HepG2 (cell line): ENCODE data around the gene NEU1. TPM values are rescaled to one million over a fixed set of nuclear protein-coding genes. Genes with fewer than 3 reads are reported as not detected.
A peak's percentile ranks its signal among the peaks of the same experiment; 100 is the strongest.

Source experiments
- FLYWCH1 ChIP-seq: sonication (generic); formaldehyde crosslinking; IDR thresholded peaks from 2 replicates; pipeline ENCODE4 v1.8.1; 2023; ENCODE audit warnings: mild to moderate bottlenecking, missing genetic modification reagents
- HNF1B ChIP-seq: sonication (generic); formaldehyde crosslinking; IDR thresholded peaks from 2 replicates; pipeline ENCODE4 v1.5.1; 2020; ENCODE audit warnings: mild to moderate bottlenecking, moderate library complexity, missing genetic modification reagents
- HOMEZ ChIP-seq: IDR thresholded peaks from 2 replicates; pipeline ENCODE4 v1.6.1; 2016; ENCODE audit warnings: low read depth
- MYNN ChIP-seq: sonication (generic); formaldehyde crosslinking; IDR thresholded peaks from 2 replicates; pipeline ENCODE4 v1.4.0; 2020; ENCODE audit warnings: mild to moderate bottlenecking, low read depth, missing genetic modification reagents
- PHF21A ChIP-seq: sonication (generic); formaldehyde crosslinking; IDR thresholded peaks from 2 replicates; pipeline ENCODE4 v1.5.0; 2020; ENCODE audit warnings: mild to moderate bottlenecking, missing genetic modification reagents
- PITX1 ChIP-seq: sonication (generic); formaldehyde crosslinking; IDR thresholded peaks from 2 replicates; pipeline ENCODE4 v1.5.1; 2020; ENCODE audit warnings: mild to moderate bottlenecking, missing genetic modification reagents
- POGK ChIP-seq: sonication (generic); formaldehyde crosslinking; conservative IDR thresholded peaks from 2 replicates; pipeline ENCODE4 v1.8.0; 2022; ENCODE audit warnings: mild to moderate bottlenecking, moderate library complexity, missing genetic modification reagents
- SIX4 ChIP-seq: sonication (generic); formaldehyde crosslinking; IDR thresholded peaks from 2 replicates; pipeline ENCODE4 v1.4.0; 2020; ENCODE audit warnings: missing genetic modification reagents
- SKI ChIP-seq: fragments of 450-650 bp; IDR thresholded peaks from one replicate; pipeline ENCODE4 v1.6.1; 2018; ENCODE audit warnings: mild to moderate bottlenecking; ENCODE audit not compliant: partially characterized antibody
- SMARCE1 ChIP-seq: fragments of 450-650 bp; IDR thresholded peaks from 2 replicates; pipeline ENCODE4 v1.6.1; 2017; ENCODE audit warnings: borderline replicate concordance
- SP1 ChIP-seq, 2 experiments: fragments of 450-650 bp in 1 of 2; sonication (generic) in 1 of 2; formaldehyde crosslinking in 1 of 2; IDR thresholded peaks; 2 replicates each; pipeline versions ENCODE4 v1.4.0 to v1.6.1; 2016 to 2020; ENCODE audit warnings: missing genetic modification reagents in 1 of 2
- TBX2 ChIP-seq: sonication (generic); formaldehyde crosslinking; IDR thresholded peaks from 2 replicates; pipeline ENCODE4 v1.5.0; 2020; ENCODE audit warnings: missing genetic modification reagents, mild to moderate bottlenecking, borderline replicate concordance
- TFDP2 ChIP-seq: sonication (generic); formaldehyde crosslinking; IDR thresholded peaks from 2 replicates; pipeline ENCODE4 v1.4.0; 2020; ENCODE audit warnings: missing genetic modification reagents
- ZNF10 ChIP-seq: sonication (generic); formaldehyde crosslinking; IDR thresholded peaks from 2 replicates; pipeline ENCODE4 v1.4.0; 2020; ENCODE audit warnings: mild to moderate bottlenecking, low read depth, missing genetic modification reagents, borderline replicate concordance
- ZNF224 ChIP-seq: sonication (generic); formaldehyde crosslinking; IDR thresholded peaks from 2 replicates; pipeline ENCODE4 v1.5.0; 2020; ENCODE audit warnings: mild to moderate bottlenecking, missing genetic modification reagents
- ZNF547 ChIP-seq: sonication (generic); formaldehyde crosslinking; IDR thresholded peaks from 2 replicates; pipeline ENCODE4 v1.5.1; 2020; ENCODE audit warnings: mild to moderate bottlenecking, missing genetic modification reagents
- ZNF562 ChIP-seq: sonication (generic); formaldehyde crosslinking; IDR thresholded peaks from 2 replicates; pipeline ENCODE4 v1.8.0; 2022; ENCODE audit warnings: missing genetic modification reagents, borderline replicate concordance
- ZSCAN12 ChIP-seq: sonication (generic); formaldehyde crosslinking; IDR thresholded peaks from 2 replicates; pipeline ENCODE4 v1.9.0; 2021; ENCODE audit warnings: mild to moderate bottlenecking, missing genetic modification reagents
- polyA plus RNA-seq, 8 experiments: library from polyadenylated mRNA; depleted of rRNA in 3 of 8; stranded (reverse) in 7 of 8; unstranded in 1 of 8; fragments of >200 nt; fragmentation: Illumina TruSeq in 4 of 8; extraction: Trizol in 4 of 8; gene quantifications; 2 replicates each; pipeline versions ENCODE4 v1.2.1 to v1.2.3, GENCODE V29; 2011 to 2016; ENCODE audit warnings: low read depth in 4 of 8, missing spikeins in 1 of 8, mixed read lengths in 1 of 8; ENCODE audit not compliant: insufficient read depth in 1 of 8
- total RNA-seq, 5 experiments: library from RNA; depleted of rRNA; stranded (reverse); fragments of >200 nt; fragmentation: Illumina TruSeq; extraction: Trizol; gene quantifications; 2 replicates each; pipeline ENCODE4 v1.2.3, GENCODE V29; 2016; ENCODE audit warnings: low read depth in 1 of 5

The NEU1 gene
- total and polyA plus RNA-seq, 2 of the 13 experiments (the other 11 are each of a cell fraction or from before 2014, with no cell fraction given) = 215 to 297 TPM

GRCh38 chr6:31821301-31822035 lies 41.2 kb downstream of the NEU1 start (continued):
- TF ChIP-seq HOMEZ (CRISPR knock-in tag) (no peak), TFDP2 (CRISPR knock-in tag) (no peak), ZNF224 (CRISPR knock-in tag) (no peak), PITX1 (CRISPR knock-in tag) (peak; percentile 36; the same call in 1 of the 2 replicates), ZNF10 (CRISPR knock-in tag) (no peak), POGK (CRISPR knock-in tag) (peak; percentile 59; the same call in 1 of the 2 replicates), HNF1B (peak; percentile 50), FLYWCH1 (CRISPR knock-in tag) (no peak), PHF21A (no peak), SKI (peak; percentile 9), ZSCAN12 (no peak), MYNN (0 out of 2 replicates have a peak, but pooled peaks have one; percentile 58), ZNF547 (CRISPR knock-in tag) (no peak), SP1 (IDR thresholded peaks at IDR 0.05) (no peak), SP1 (CRISPR knock-in tag; IDR thresholded peaks at IDR 0.05) (no peak; the same call in 1 of the 2 replicates), SIX4 (CRISPR knock-in tag) (no peak), ZNF562 (CRISPR knock-in tag) (no peak), TBX2 (CRISPR knock-in tag) (peak; percentile 40; the same call in 1 of the 2 replicates), SMARCE1 (no peak)
